HG02840 (cell line): Measurements from ENCODE around the gene APC2.
"Not testable (repeated sequence)": the region's sequence is repeated elsewhere in the genome, so short reads cannot be mapped to it uniquely, and the experiment has no call there.

Experiments used
- ATAC-seq: cut with Tn5 transposase; IDR thresholded peaks from one replicate; pipeline ENCODE4 v1.9.1; 2021; ENCODE audit warnings: mild to moderate bottlenecking, moderate library complexity, moderate number of reproducible peaks; ENCODE audit not compliant: unreplicated experiment, low FRiP score

Gene APC2

DNA sequence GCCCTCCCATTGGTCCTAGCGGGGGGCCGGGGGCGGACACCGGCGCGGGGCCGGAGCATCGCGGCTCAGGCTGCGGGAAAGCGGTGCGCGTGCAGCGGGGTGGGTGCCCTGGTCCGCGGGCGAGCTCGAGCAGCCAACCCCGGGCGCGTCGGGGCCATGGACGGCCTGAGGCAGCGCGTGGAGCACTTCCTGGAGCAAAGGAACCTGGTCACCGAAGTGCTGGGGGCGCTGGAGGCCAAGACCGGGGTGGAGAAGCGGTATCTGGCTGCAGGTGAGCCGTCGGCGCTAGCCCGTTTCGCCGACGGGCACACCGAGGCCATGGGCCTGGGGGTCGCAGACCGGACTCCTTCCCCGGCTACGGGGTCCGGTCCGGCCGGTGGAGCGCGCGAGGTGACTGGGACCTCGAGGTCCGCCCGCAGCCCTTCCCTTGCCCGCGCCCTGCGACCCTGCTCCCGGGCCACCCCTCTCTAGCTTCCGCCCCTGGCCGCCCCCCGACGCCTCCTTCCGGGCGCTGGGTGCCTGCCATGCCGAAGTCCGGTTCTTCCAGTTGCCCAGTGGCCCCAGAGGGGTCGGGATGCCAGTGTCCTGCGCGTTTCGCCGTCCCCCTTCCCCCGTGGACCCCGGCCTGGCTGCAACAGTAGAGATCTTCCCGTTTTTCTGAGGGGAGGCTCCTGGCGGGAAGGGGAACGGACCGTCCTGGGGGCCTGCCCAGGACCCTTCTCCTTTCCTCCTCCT, 41.4 kb downstream of the APC2 start, which contains the start of gene REEP6:
Gene REEP6, plus strand, starts transcription at position 68 of the 735 bp plus-strand sequence. Its CDS starts 89 bp downstream, at position 157.
- no peak for ATAC-seq

DNA sequence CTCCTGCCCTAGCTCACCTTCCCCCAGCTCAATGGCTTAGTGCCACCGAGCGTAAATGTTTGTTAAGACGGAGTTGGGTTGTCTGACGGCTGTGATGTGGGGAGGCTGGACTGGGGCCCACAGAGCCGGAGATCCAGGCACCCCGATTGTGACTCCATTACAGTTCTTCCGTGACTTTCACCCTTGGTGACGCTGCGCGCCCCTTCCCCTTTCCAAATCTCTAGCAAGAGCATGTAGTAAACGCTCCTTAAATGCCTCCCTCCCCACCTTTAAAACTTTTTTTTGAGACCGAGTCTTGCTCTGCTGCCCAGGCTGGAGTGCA, 41.9 kb downstream of the APC2 start:
- ATAC-seq = no peak

DNA sequence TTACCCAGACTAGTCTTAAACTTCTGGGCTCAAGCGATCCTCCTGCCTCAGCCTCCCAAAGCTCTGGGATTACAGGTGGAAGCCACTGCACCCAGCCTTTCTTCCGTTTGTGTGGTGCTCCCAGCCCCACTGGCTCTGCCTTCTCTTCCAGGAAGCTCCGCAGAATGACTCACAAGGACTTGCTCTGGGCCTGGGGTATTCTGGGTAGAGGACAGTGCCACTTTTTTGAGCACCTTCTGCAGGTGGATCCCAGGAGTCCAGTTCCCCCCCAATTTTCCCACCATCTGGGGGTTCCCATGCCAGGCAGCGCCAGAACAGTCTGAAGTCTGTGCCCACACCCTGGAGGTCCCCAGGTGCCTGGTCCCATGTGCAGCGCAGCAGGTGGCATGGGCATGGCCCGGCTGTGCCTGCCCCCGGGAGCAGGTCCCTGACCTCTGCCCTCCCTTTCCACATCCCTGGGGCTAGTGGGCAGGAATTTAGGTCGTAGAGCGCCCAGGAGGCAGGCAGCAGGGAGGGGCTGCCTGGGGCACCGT, 42.6 kb downstream of the APC2 start:
- ATAC-seq = no peak

DNA sequence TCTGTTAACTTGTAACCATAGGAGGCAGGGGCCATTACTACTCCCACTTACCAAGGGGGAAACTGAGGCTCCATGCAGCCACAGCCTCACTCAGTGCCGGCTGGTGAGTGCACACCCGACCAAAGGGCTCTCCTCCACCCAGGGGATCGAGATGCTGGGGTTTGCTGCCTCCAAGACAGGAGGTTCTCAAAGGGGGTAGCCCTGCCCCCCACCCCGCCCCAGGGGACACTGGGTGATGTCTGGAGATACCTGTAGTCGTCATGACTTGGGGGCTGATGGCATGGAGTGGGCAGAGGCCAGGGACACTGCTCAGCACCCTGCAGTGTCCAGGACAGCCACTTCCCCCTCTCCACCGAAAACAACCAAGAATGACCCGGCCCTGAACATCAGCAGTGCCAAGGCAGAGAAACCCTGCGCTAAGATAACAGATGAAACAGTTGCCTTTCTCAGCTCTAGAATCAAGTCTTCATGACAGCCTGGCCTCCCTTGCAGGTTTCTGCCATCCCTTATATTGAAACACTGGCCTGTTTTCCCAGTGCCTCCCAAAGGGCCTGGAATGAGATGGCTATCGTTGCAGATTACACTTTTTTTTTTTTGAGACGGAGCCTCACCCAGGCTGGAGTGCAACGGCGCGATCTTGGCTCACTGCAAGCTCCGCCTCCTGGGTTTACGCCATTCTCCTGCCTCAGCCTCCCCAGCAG, 44.3 kb downstream of the APC2 start:
- no peak for ATAC-seq

- ATAC-seq = no peak
These were observed 45.3 kb downstream of the APC2 start for GRCh38 chr19:1495051-1495798.

DNA sequence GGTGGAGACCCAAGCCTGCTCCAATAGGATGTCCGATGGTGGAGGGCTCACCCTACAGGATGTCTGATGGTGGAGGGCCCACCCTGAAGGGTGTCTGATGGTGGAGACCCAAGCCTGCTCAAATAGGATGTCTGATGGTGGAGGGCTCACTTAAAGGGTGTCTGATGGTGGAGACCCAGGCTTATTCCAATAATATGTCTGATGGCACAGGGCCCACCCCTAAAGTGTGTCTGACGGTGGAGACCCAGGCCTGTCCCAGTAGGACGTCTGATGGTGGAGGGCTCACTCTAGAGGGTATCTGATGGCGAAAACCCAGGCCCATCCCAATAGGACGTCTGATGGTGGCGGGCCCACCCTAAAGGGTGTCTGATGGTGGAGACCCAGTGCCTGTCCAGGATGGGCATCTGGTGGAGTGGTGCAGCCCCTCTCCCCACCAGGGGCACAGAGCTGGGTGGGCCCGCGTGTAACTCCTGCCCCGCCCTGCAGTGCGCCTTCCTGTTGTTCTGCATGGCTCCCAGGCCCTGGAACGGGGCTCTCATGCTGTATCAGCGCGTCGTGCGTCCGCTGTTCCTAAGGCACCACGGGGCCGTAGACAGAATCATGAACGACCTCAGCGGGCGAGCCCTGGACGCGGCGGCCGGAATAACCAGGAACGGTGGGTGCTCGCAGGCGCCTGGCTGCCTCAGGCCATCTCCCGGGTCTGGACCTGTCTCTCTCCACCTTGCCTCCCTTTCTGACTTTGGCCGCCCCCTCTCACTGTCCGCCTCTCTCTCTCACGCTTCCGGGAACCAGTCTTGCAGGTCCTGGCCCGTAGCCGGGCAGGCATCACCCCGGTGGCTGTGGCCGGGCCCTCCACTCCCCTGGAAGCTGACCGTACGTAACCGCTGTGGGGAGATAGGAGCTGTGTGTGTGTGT, 46.1 kb downstream of the APC2 start:
- ATAC-seq = no peak

- ATAC-seq = no peak
These were observed 47.0 kb downstream of the APC2 start for GRCh38 chr19:1496714-1497577.

- ATAC-seq = no peak
These were observed 47.8 kb downstream of the APC2 start for GRCh38 chr19:1497578-1498235.

GRCh38 chr19:1499231-1499630, 49.3 kb downstream of the APC2 start:
- ATAC-seq = not testable (repeated sequence)

DNA sequence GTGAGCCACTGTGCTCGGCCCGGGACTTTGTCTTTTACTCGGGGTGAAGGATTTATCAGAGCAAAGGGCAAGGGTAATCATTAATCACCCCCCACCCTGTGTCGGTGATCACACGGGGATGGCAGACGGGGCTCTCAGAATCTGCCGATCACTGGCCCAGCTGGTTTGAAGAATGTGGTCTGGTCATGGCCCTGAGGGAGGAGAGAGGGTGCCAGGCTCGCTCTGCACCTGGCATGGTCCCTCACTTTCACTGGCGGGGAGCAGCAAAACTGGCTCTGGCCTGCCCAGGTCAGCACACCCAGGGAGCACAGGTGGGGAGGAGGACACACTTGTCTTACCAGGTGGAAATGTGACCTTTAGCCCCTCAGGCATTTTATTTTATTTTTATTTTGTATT, 51.3 kb downstream of the APC2 start:
- no peak for ATAC-seq

- ATAC-seq = no peak
These were observed 52.6 kb downstream of the APC2 start for GRCh38 chr19:1502433-1503088.

DNA sequence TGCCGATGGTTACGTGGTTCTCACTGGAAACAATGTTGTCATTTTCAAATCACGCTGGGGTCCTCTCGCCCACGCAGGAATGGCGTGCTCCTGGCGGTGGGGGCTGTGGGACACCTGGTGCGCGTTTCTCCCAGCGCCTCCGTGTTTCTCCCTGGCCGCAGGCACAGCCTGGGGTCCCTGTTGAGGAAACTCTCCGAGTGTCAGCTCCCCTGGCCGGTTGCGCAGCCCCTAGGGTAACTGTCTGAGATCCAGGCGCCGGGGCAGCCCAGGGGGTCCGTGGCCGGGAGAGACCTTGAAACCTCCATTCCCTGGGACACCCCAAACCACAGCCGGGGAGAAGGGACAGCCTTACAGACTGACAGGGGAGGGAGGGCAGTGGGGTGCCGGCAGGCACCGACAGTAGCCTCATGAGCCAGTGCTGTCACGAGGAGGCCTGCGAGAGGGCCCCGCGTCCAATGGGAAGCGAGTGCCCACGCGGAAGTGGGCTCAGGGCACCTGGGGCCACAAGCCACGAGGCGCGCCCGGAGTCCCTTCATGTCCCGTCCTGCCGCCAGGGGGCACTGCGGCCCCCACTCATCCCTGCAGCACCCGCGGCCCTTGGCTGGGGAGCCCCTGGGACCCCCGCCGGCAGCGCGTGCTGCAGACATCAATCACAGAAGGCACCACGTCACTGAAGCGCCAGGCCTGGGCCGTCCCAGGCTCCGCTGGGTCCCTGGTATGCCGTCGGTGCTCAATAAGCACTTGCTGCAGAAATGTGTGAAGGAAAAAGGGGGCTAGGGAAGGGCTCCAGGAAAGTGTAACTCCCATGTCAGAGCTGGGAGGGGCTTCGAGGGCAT, 53.4 kb downstream of the APC2 start:
- no peak for ATAC-seq

GRCh38 chr19:1503925-1504773, 54.2 kb downstream of the APC2 start:
- no peak for ATAC-seq

- ATAC-seq = no peak
These were observed 55.1 kb downstream of the APC2 start for GRCh38 chr19:1505012-1505411.

DNA sequence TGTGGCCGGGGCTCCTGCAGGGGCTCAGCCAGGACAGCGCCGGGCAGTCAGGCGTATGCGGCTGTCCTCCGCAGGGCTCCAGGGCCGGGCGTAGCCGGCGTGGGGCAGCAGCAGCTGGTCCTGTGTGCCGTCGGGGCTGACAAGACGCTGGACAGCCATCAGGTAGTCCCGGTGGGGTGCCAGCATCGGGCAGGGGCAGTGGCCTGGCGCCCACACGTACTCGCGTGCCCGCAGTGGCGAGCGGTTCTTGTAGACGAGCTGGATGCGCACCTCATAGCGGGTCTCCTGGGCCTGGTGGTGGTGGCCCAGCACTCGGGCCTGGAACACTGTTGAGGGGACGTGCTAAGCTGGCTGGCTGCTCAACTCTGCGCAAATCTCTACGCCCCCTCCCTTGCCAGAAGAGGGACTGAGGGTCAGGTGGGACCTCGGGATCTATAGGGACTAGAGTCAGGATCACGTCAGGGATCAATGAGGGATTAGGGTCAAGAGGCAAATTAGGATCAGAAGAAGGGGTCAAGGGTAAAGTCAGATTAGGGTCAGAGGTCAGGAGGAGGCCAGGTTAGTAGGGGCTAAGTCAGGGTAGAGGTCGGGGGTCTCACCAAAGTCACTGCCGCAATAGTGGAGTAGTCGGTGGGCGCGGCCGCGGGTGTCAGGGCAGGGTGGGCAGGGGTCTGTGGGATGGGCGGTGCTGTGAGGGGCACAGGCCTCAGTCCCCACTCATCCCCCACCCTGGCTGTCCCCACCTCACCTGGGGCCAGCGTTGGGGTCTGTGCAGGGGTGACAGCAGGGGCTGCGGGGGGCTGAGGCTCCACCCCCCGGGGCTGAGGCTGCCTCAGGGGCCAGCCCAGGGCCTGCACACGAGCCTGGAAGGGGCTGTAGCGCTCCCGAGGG, 56.3 kb downstream of the APC2 start:
- no peak for ATAC-seq
